GM21576 (cell line): ENCODE results near the gene ITPK1.

Source experiments
- ATAC-seq: cut with Tn5 transposase; IDR thresholded peaks from one replicate; pipeline ENCODE4 v1.9.1; 2021; ENCODE audit warnings: mild to moderate bottlenecking, moderate library complexity; ENCODE audit not compliant: unreplicated experiment

ITPK1 gene

DNA sequence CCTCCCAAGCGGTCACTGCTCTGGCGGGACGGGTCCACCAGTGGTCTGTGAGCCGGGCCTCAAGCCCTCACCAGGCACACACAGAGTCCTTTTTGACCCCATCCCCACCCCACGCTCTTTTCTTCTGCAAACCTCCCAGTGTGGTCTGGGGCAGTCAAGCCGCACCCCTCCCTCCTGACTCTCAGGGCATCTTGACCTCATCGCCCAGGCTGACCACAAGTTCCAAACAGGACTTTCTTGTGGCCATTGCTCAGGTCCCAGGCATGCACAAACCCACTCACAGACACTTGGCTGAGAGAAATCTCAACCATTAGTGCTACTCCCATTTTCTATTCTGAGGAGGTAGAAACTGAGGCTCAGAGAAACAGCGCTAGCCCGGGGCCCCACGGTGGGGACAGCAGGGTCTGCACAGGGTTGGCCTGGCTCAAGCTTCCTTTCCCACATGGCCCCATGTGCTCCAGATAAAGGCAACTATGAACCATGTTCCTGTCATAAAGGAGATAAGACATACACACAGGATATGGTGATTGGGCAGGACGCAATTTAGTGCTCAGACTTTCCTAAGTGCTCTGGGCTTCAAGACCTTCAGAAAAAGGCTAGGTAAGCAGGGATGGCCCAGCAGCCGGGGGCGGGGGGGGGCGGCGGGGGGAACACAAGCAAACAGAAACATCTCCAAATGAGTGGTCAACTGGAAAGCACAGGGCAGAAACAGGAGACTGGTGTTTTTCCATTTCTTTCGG, 69.6 kb downstream of the ITPK1 start:
- ATAC-seq: no peak

DNA sequence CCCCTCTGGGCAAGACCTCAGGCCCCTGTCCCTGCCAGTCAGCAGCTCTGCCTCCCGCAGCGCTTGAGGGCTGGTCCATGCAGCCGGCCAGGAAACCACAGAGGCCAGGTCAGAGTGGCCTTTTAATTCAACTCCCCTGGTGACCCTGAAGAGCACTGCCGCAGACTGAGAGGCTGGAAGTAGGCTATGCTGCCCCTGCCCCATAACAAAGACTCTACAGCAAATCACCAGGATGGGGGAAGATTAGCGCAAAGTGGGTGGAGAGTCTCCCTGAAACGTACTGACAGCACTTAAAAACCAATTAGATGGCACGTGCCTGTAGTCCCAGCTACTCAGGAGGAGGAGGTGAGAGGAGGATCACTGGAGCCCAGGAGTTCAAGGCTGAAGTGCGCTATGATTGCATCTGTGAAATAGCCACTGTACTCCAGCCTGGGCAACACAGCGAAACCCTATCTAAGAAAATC, 70.5 kb downstream of the ITPK1 start:
- no peak for ATAC-seq

DNA sequence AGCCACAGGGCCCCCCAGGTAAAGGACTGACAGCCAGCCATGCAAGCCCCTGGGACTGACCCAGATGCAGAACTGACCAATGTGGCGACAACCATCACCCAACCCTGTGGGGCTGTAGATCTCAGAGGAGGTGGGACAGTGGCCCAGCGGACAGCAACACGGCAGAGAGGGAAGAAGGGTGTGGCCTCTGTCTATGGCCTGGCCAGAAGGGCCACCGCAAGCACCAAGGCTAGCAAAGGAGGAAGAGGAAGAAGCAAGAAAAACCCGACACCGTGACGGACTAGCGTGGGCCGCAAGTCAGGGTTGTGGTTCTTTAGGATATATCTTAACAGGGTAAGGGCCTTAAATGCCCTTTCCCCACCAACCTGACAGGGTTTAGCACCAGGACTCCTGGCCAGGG, 71.2 kb downstream of the ITPK1 start:
- ATAC-seq: no peak

DNA sequence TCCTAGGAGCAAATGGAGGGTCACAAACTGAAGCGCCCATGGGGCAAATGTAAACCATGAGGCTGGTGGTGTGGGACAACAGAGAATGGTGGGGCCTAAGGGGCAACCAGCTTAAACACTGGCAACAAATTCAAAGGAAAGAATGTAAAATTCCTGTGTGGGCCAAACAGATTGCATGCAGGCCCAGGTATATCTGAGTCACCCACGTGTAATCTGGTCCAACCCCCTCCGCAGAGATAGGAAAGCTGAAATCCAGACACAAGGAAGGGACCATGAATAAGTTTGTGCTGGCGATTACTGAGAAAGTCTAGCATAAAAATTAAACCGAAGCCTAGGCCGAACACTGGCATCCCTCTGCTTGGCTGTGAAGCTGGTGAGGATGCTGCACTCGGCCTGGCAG, 71.6 kb downstream of the ITPK1 start:
- ATAC-seq: no peak

DNA sequence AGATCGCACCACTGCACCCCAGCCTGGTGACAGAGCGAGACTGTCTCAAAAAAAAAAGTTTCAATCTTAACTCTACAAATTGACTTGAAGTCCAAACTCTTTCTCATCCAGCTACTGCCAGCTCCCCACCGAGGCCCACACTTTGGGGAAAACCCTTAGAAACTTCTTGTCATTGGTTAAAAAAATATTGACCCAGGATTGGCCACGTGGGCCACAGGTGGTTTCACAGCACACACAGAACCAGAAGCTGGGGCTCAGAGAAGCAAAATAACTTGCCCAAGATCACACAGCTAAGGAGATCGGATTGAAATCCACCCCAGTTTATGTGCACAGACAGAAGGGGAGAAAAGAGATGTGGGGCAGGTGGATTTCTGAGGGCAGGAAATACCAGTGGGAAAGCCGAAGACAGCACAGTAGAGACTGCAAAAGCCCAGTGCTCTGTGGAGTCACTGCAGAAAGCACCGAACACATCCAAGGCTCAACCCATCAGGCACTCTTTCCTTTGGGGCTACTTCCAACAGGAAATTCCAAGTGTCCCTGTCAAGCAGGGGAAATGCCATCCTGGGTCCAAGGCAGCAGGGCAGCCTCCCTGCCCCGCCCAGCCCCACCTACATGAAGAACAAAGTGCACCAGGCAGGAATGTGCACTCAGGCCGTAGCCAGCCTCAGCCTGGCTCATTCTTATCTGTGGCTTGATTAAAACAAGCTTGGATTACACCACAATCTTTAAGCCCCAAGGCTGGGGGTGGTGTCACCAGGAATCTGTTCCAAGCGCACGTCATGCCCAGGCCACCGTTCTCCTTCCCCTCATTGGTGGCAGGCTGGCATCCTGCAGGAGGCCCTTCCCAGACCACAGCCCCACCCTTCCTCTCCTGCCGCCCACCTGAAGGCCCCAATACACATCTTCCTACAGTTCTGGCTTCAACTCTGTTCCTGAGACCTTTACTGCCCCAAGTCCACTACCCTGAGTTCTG, 72.5 kb downstream of the ITPK1 start:
- ATAC-seq: no peak

DNA sequence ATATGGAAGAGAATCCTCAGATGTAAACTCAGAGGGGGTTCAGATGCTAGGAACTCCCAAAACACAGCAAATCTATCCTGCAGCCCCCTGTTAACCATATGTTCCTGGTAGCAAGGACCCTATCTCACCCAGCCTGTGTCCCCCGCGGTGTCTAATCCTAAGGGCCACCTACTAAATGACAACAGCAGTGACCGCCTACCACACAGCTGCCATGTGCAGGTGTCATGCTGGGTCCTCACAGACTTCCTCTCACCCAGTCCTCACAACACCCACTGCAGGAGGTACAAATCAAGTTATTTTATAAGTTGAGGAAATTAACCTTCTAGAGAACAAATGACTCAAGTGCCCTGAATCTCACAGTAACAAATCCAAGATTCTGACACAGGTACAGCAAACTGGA, 73.9 kb downstream of the ITPK1 start:
- ATAC-seq: no peak

DNA sequence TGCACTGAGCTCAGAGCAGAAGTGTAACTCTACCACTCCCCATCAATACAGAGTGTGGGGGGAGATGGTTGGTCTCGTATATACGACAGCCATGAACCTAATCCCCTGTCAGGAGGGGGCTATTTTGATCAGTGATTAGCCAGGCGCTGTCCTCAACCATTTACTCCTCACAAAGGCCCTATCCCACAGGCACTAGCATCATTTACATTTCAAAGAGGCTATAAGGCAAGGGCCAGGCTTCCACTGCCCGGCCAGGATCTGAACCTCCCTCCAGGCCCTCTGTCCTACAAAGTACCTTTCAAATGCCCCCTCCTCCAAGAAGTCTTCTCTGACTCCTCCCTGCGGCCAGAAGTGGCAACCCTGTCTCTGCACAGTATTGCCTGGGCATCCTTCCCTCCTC, 74.7 kb downstream of the ITPK1 start:
- no peak for ATAC-seq

DNA sequence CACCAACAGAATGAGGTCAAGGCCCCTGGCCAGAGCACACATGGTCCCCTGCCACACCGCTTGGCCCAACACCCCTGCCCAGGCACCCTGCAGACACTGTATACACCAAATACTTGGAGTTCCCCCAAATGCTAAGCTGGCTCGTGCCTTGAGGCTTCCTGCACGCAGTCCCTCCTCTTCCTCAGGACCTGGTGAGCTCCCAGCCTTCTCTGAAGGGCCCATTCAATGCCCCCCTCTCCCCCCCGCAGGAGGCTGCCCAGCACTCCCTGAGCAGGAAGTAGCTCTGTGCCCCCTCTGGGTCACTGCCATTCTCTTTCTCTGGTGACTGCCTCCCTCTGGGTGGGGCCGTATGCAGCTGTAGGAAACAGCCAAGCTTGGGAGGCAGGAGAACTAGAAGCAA, 75.3 kb downstream of the ITPK1 start:
- no peak for ATAC-seq

DNA sequence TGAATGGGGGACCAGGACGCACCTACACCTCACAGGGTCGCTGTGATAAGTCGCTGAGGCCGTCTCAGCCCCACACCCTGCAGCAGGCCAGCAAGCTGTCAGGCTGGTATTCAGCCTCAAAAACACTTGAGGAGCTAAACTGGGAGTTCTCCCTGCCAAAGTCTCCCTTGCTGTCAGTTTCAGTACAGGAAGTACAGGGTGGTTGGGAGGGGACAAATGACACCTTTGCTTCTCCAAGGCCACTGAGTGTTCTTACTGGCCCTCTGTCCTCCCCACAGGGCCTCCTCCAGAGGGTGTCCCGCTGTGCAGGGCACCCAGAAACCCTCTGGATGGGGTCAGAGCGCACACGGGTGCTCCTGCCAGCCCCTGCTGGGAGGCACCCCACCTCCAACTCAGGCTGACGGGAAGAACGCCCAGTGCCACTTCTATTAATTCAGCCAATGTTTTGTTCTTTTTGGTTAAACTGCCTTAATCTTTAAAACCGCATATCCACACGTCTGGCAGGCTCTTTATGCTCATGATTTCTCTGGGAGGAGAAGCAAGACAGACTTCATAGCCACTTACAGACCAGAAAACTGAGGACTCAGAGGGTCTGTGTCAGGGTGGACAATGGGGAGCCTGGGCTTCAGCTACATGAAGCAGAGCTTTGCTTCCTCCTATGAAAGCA, 75.9 kb downstream of the ITPK1 start:
- no peak for ATAC-seq

DNA sequence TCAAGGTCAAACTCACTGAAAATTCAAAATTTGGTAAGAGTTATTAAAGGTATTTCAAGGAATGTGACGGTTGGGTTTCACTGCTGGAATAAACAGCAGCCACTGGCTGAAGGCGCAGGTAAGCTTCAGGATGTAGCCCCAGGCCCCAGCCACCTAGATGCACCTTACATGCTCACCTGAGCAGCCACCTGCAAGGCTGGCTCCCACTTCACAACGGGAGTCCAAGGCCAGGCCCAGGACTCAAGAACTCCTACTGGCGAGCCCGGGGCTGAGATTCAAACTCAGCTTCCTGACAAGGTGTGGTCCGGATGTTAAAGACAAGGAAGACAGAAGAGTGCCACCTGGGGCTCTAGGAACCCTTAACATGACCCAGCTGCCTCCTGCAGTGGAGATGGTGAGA, 78.4 kb downstream of the ITPK1 start:
- no peak for ATAC-seq

DNA sequence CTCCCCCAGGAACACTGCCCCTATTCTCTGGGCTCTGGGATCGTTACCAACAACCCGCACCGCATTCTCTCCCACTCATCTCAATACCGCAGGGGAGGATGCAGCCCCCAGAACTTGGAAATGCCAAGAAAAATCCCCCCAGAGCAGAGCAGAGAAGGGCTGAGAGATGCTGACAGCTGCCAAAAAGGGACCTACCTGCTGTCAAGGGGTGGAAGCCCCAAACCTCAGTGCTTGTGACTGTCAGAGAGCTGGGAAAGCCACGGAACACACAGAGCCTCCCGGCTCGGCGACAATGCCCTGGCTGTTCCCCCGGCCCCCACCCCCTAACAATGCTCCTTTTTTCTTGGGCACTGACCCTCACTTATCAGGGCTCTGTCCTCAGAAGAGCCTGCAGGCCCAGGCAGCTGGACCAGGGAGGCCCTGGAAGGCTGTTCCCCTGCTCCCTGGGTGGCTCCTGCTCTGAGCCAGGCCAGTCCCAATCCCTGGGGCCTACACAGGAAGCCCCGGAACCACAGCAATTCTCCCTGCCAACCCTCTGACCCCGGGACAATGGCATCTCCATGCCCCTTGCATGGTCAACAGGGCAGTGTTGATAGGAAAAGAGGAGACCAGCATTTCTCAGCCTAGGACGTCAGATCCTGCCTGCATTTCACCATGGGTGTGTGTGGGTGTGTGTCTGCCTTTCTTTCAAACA, 78.9 kb downstream of the ITPK1 start:
- ATAC-seq: no peak

DNA sequence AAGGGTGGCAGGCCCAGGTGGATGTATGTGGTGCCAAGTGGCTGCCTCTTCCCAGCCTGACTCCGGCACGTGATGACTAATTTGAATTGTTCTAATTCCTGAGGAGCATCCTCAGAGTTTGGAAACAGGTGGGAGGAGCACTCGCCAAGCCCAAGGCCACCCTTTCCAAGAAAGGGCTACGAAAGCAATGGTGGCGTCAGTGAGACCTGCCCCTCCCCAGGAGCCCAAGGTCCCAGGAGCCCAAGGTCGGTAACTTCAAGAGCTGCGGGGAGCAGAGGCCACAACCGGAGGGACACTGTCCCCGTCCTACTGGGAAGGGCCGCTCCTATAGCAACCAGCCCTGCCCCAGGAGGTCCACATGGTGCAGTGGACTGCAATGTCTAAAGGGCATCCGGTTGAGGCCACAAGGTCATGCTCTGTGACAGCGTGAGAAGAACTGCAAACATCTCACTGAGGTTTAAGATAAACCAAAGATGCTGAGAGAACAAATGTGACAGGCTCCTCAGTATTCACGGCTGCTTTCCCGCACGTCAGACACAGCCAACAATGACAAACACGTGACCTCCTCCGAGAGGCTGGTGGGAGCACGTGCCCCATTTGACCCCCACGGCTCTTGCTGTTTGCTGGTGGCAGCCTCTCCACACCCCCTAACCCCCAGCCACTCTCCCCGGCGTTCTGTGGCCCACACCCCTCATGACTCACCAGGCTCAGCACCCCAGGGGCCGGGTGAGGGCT, 79.6 kb downstream of the ITPK1 start:
- no peak for ATAC-seq

DNA sequence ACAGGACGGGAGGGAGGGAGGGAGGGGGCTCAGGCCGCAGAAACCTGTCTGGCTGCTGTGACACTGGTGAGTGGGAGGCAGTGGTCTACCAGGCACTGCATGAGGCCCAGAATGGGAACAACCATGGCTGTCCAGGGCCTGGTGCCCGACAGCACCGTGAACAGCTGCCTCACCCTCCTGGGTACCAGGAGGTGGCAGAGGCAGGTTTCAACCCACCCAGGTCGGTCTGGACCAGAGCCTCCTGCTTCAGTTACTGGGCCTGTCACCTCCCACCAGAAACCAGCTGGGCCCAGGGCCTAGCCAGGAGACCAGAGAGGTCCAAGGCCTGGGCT, 80.2 kb downstream of the ITPK1 start:
- no peak for ATAC-seq

DNA sequence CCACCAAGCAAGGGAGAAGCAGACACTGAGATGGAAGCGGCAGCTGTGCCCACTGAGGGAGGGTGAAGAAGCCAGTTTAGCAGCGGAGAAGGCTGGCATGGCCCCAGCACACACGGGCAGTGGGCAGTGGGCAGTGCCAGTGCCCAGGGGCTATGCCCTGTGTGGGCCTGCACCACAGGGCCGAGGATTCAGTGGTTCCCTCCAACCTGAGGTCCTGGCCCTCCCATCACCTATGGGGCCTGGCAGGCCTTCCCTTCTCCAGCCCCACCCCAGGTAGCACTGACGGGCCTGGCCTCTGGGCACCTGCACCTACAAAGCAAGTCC, 81.1 kb downstream of the ITPK1 start:
- no peak for ATAC-seq

DNA sequence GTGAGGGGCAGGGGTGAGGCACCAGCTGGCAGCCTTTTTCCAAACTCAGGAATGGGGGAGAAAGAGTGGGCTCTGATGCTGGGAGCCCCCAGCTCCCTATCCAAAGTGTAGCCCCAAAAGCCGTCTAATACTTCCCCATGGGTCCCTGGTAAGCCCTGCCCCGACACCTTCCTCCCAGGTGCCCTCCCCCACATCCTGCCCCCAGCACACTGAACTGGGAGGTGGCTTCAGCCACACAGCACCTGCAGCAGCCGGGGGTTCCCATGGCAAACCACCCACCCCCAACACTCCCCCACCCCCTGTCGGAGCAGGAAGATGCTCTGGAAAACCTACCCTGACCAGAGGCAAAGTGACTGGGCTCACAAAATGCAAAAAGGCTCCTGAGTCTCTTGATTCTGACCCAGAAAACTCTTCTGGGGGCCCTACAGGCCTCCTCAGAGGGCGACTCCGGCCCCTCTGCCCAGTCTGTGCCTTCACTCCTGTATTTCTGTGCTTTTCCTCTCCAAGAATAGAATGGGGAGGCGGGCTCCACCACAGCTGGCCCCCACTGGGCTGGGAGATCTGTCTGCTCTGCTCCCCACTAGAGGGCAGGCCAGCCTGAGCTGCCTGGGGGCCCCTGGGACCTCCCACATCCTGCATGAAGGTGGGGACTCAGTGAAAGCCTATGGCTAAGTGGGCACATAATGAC, 81.6 kb downstream of the ITPK1 start:
- peak; percentile 70 for ATAC-seq

DNA sequence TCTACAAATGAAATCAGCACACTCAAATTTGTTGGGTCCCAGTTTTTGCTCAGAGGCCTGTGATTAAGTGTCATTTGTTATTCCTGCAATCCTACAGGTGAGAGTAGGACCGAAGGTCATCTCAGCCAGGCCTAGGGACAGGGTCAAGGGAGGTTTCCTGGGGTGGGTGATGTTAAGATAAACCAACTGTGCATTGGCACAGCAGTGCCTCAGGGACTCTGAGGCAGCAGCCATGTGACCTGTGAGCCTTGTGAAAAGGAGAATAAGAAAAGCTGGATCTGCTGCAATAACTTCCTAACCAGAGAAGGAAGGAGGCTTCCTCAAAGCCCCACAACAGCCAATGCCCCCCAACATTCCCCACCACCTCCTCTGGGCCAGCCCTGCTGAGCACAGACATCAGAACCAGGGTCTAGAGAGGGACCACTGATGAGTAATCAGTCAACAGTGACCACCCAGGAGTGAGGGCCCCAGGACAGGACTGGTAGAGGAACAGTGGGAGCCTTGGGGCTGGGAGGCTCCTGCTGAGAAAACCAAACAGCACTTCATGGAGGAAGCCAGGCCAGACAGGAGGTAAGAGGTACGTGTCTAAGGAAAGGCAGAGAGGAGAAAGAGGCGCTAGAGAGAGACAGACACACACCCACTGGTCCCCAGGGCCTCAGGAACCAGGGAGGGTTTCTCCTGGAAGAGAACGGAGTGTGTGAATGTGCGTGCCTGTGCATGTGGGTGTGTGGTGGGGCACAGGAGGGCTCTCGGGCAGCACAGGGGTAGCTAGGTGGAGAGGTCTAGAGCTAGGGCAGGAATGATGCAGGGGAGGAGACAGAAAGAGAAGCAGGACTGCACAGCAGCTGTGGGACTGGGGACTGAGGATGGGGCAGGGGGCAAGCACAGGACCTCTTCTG, 82.4 kb downstream of the ITPK1 start:
- peak; percentile 2 for ATAC-seq

DNA sequence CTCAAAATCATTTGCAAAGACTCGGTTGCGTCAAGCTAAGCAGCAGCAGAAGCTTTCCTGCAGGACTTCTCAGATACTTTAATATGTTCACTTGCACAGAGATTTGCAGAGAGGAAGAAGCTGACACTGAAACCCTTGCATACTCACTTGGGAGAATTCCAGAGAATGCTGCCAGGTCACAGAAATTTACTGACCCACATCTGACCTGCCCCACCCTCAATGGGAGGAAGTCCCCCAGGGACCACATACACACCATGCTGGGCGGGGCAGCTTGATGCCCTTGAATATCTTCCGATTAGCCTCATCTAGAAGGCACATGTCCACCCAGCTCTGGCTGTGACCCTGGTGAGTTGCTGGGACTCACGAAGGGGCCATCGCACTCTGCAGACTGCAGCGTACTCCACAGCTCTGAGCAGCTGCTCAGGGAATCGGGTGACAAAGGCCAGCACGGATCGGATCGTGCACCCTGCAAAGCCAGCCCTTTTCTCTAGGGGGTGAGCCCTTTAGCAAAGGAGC, 83.2 kb downstream of the ITPK1 start:
- ATAC-seq: no peak

DNA sequence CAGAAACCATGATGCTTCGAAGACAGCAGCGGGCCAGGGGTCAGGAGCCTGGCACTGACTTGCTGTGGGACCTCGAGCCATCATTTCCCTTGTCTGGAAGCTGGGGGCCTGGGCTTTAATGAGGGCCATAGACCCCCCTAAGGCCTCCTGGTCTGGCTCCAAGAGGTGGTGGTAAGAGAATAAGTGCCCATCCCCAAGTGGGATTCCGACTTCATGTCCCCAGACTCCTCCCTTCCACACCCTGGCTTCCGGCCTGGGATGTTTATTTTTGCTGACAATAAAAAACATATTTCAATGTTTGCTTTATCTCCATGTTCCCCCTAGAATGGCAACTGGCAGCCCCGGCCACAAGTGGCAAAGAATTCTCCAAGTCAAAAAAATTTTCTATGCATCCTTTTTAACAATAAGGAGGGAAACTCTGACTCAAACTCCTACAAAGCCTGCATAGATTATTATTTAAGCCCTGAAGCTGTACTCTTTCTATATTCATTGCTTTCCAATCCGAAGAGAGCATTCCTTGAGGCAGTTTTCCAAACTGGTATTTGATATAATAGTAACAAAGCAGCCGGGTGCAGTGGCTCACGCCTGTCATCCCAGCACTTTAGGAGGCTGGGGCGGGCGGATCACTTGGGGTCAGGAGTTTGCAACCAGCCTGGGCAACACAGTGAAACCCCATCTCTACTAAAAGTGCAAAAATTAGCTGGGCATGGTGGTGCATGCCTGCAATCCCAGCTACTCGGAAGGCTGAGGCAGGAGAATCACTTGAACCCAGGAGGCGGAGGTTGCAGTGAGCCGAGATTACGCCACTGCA, 84.0 kb downstream of the ITPK1 start:
- no peak for ATAC-seq
